ENCODE measurements around the gene GALNT7.

The GALNT7 gene

GRCh38 chr4:173316060-173316459 lies 147.4 kb downstream of the GALNT7 start:
- DNase-seq = no peak

DNA sequence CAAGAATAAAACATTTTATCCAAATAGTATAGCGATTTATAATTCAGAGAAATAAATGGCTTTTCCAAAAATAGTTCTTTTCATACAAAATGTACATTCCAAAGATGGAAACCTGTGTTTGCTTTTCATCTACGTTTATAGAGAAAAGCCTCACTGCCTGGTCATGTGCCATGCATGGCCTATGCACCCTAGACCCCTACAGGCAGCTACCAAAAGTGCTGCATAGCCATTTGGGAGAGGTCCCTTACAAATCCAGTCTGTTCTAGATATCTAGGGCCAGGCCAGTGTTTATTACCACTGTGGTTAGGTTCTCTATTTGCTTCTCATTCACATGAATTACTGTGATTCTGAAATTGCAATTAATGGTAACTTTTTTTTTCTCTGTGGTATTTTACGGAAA lies 148.4 kb downstream of the GALNT7 start:
- no peak for DNase-seq

- DNase-seq = no peak
Measured at GRCh38 chr4:173318240-173318639, 149.6 kb downstream of the GALNT7 start.

DNA sequence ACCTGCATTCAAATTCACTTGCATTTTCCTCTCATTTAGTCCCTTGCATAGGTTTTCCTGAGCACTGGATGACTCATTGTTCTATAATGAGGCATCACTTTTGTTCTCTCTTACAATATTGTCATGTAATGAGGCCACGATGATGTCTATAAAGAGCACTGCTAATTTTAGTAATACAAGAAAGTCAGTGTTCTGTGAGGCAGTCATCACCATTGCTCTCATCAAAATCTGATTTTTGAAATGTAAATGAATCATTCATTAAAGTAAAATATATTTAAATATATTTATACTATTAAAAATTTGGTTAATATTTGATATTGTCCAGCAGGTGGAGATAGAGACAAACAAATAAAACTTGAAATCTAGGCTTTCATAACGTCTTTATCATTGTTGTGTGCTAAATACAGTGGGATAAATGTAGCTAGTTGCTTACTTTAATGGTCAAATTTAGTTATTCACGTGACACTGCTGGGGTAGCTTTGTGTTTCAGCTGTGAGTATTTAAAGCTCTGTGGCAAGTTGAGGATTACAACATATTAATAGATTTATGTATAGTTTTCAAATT lies 150.1 kb downstream of the GALNT7 start:
- DNase-seq = no peak

DNA sequence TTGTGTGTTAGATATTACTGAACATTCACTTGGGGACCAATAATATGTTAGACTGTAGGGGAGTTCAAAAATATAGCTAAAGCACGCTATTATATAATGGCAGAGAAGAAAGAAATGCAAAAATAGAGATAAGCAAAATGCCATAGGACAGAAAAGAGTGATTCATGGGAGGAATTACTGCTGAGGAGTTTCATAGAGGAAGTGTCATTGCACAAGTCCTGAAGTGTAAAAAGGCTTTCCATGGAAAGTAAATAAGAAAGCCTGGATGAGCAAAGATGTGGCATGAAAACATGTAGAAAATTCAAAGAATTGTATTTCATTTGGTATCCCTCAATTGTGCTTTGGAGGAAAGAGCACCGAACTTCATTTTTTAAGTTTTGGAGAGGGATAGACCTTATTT lies 151.1 kb downstream of the GALNT7 start:
- DNase-seq = no peak

- no peak for DNase-seq
Measured at GRCh38 chr4:173325007-173325736, 156.6 kb downstream of the GALNT7 start.

- no peak for DNase-seq
Measured at GRCh38 chr4:173328236-173328901, 159.8 kb downstream of the GALNT7 start.

- no peak for DNase-seq
Measured at GRCh38 chr4:173330590-173330989, 162.0 kb downstream of the GALNT7 start.

DNA sequence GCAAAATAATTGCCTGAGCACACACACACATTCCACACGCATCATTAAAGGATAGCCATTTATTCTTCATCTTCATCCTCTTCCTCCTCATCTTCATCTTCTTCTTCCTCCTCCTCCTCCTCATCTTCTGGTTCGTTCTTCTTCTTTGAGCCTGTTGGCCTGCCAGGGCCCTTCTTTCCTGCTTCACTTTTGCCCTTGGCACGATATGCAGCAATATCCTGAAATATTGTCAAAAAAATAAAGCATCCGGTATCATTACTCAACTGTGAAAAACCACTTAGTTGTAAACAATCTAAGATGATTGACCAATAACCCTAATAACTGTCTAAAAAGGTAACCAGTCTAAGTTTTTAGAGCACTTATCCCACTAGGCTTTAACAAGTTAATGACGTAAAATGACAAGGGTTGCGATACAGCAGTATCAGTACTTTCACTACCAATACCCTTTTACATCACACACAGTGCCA lies 163.4 kb downstream of the GALNT7 start:
- no peak for DNase-seq

DNA sequence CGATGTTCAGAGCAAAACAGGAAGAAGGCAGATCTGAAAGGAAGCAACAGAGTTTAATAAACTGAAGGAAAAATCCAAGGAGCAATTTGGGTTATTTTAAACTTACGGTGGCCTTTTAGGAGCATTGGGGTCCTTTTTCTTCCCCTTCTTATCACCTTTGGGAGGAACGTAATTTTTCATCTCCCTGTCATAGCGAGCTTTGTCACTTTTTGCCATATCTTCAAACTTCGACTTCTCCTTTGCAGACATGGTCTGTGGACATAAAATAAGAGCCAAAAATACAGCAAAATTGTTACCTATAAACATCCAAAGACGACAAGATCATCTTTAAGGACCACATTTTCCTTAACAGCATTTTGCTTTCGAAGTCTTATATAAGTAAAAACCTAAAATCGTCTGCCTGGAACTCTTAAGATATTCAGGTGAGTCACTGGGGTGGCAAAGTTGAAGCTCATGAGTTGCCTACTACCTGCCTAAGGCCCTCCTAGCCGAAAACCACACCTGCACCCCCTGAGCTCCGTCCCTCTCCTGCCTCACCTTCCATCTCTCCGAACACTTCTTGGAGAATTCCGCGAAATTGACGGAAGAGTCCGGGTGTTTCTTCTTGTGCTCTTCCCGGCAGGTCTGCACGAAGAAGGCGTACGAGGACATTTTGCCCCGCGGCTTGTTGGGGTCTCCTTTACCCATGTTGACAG lies 164.5 kb downstream of the GALNT7 start:
- DNase-seq = peak; percentile 15

DNA sequence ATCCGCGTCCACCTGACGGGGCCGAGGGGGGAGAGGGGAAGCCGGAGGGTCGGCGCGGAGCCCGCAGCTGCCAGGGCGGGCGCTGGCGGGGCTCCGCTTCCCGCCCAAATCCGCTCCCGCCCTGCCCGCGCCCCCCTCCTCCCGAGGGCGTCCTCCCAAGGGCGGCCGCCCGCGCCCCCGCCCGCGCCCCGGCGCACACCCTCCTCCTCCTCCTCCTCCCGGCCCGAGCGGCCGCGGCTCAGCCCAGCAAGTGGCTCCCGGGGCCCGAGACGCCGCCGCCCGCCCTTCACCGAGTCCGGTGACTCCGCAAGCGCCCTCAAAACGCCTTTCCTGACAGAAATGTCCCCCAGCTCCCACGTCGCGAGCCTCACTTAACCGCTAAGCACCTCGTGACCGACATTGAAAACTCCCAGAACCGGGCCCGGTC lies 165.1 kb downstream of the GALNT7 start:
- peak; percentile 35 for DNase-seq

GRCh38 chr4:173334085-173334890 lies 165.7 kb downstream of the GALNT7 start, which contains the start of gene HMGB2:
TSS of gene HMGB2 (minus strand) at chr4:173334358. CDS start at chr4:173333649, 709 bp downstream.
- peak; percentile 99 for DNase-seq

DNA sequence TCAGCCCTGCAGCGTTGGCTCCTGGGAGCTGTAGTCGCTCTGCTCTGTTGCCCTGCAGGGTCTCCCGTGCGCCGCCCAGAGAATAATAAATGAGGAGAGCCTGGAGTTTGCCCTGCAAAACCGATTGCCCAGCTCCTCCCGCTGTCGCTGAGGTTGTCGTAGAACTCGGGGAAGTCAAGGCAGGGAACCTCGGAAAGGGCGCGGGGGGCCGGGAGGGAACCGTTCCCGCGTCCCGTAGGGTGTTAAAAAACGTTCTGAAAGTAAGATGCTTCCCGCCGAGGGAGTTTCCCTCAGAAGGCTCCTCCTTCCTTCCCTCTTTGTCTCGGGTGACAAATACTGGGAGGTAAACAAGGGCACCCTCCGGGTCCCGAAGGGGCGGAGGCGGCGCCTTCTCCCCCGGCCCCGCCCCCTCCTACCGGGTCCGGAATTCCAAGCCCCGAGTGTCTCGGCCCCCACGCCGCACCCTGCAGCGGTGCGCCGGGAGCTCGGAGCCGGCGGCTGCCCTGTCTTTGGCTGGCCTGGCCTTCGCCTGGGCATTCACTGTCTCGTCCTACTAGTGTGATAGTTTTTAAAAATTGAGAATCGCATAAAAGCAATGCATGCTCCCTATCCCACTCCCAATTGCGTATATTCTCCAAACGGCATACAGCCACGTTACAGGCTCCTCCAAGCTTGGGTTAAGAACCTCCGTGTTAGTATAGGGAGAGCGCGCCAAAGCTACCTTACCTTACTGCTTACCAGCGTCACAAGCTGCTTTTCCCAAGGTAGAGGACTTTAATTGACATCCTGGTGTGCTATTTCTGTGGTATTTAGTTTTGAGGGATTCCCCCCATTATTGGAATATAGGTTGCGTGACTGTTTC lies 166.5 kb downstream of the GALNT7 start:
- peak; percentile 8 for DNase-seq

DNA sequence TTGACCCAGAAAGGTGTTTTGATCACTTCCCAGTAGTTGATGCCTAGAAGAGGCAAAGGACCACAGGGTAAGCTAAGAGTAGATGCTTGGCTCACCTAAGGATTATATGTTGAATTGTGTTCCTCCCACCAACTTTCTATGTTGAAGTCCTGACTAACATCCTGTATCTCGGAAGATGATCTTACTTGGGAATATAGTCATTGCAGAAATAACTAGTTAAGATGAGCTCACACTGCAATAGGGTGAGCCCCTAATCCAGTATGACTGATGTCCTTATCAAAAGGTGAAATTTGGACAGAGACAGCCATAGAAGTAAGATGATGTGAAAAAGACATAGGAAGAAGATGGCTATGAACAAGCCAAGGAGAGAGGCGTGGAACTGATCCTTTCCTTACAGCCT lies 168.9 kb downstream of the GALNT7 start:
- DNase-seq = no peak

DNA sequence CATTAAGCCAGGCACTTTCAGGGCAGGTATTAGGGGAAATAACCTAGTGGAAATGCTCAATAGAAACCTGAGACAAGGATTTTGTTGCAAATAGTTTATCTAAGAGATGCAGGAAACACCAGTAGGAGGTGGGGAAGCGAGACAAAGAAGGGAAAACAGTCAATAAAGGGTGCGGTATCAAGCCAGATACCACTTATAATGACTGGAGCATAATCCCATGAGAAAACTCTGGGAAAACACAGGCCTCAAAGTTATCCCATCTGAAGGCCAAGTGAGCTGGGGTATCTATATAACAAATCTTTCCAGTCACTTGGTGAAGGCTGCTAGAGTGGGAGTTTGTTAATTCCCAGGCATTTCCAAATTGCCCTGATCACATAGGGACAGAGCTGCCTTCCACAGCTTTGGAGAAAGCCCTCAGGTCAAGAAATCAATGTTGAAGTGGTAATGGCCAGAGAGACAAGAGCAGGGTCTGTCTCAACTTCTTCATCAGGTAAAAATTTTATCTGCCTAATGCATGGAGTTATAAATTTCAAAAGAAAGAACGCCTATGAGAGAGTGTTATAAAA lies 175.3 kb downstream of the GALNT7 start:
- DNase-seq = no peak

DNA sequence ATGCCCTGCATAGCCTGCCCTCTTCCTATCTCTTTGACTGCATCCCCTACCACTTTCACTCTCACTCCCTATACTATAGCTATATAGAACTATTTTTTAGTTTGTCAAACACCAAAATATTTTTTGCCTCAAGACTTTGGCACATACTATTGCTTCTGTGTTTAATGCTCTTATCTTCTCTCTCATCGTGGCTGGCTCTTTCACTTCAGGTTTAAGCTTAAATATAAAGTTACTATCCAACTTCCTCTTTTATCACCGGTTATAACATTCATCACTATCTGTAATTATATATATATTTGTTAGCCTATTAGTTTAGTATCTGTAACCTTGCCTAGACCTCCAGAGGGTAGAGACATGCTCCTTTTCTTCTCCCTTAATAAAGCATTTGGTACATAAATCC lies 177.0 kb downstream of the GALNT7 start:
- DNase-seq = no peak

GRCh38 chr4:173346074-173346473 lies 177.5 kb downstream of the GALNT7 start:
- DNase-seq = no peak

- DNase-seq = no peak
Measured at GRCh38 chr4:173347467-173347866, 178.9 kb downstream of the GALNT7 start.

- no peak for DNase-seq
Measured at GRCh38 chr4:173357939-173358338, 189.3 kb downstream of the GALNT7 start.

DNA sequence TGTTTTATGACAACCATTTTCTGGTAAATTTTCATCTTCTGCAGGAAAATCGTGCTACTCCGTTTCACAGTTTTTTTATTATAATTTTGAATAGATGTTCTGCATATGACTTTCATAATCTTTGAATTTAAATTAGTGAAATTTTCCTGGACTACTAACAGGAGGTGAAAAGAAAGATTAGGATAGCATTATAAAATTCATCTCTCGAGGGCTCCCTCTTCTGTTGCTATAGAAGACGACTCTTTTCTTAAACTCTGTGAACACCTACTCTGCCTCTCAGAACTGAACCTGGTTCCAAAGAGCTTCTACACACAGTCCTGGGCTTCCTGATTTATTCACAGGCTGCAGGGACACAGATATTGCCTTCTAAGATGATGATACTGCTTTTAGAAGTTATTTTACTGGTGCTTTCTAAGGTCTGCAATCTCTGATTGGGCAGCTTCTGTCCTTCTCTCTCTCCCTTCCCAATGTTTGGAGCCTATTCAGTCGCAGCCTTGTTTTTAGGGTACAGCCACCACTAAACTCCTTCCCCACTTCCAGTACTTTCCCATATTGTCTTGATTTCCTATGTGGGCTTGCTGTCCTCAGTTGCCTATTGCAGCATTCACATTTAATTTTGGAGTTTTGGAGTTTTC lies 192.1 kb downstream of the GALNT7 start:
- DNase-seq = no peak

DNA sequence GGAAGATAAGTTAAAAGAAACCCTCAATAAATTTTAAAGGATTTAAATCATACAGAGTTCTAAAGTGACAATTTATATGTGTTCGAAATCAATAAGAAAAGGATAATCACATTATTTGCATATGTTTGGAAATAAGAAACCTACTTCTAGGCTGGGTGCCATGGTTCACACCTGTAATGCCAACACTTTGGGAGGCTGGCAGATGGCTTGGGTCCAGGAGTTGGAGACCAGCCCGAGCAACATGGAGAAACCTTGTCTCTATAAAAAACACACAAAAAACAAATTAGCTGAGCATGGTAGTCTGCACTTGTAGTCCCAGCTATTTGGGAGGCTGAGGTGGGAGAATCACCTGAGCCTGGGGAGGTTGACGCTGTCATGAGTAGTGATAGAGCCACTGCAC lies 194.1 kb downstream of the GALNT7 start:
- DNase-seq = no peak

All from effector CD4-positive, alpha-beta T cell (primary cell).